ENCODE data around the gene TMEM132E.

DNA sequence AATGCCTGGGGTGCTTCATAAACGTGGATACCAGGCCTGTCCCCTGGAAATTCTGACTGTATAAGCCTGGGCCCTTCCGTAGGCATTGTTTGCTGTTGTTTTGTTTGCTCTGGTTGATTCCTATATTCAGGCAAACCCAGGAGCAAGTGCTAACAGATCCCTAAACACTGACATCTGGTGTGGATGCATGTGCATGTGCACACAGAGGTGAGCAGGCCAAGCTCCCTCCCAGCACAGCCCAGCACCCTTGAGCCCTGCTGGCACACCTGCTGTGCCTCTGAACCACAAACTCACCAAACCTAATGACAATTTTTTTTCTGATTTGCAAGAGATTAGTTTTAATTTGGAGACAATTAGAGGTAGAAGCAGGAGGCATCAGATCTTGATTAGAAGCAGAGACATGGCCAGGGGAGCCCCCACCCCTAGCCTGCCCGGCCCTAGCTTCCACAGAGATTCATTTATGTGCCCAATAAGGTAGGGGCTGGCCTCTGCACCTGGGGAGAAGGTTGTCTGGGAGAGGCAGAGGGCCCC, 40.4 kb downstream of the TMEM132E start:
- TF ChIP-seq, protein P1, sequence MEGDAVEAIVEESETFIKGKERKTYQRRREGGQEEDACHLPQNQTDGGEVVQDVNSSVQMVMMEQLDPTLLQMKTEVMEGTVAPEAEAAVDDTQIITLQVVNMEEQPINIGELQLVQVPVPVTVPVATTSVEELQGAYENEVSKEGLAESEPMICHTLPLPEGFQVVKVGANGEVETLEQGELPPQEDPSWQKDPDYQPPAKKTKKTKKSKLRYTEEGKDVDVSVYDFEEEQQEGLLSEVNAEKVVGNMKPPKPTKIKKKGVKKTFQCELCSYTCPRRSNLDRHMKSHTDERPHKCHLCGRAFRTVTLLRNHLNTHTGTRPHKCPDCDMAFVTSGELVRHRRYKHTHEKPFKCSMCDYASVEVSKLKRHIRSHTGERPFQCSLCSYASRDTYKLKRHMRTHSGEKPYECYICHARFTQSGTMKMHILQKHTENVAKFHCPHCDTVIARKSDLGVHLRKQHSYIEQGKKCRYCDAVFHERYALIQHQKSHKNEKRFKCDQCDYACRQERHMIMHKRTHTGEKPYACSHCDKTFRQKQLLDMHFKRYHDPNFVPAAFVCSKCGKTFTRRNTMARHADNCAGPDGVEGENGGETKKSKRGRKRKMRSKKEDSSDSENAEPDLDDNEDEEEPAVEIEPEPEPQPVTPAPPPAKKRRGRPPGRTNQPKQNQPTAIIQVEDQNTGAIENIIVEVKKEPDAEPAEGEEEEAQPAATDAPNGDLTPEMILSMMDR (IDR thresholded peaks at IDR 0.05; ENCODE audit: borderline replicate concordance, extremely low read depth, low read length, poor library complexity, severe bottlenecking), result no peak
- no peak for TF ChIP-seq EZH2 (IDR thresholded peaks at IDR 0.05; ENCODE audit: borderline replicate concordance, low read depth, low read length, severe bottlenecking)
